ENCODE results near the gene ROBO2. TPM values are rescaled to one million over a fixed set of nuclear protein-coding genes. Genes with fewer than 3 reads are reported as not detected.

The ROBO2 gene
- total RNA-seq, 1 donor from 2014 or later = 2.9 TPM

GRCh38 chr3:77566055-77566454, 526.2 kb downstream of the ROBO2 start:
- Histone ChIP-seq H3K9me3 (no peaks in the 10 kb centered on the region), H3K36me3 (no peaks in the 10 kb centered on the region), H3K27ac (no peak overlapping the region), H3K4me1 (no peaks in the 10 kb centered on the region), H3K4me3 (no peak overlapping the region), H3K27me3 (no peaks in the 10 kb centered on the region)
- DNase-seq (ENCODE audit: low spot score in 2 of 2) = no peak
- TF ChIP-seq, protein P1, sequence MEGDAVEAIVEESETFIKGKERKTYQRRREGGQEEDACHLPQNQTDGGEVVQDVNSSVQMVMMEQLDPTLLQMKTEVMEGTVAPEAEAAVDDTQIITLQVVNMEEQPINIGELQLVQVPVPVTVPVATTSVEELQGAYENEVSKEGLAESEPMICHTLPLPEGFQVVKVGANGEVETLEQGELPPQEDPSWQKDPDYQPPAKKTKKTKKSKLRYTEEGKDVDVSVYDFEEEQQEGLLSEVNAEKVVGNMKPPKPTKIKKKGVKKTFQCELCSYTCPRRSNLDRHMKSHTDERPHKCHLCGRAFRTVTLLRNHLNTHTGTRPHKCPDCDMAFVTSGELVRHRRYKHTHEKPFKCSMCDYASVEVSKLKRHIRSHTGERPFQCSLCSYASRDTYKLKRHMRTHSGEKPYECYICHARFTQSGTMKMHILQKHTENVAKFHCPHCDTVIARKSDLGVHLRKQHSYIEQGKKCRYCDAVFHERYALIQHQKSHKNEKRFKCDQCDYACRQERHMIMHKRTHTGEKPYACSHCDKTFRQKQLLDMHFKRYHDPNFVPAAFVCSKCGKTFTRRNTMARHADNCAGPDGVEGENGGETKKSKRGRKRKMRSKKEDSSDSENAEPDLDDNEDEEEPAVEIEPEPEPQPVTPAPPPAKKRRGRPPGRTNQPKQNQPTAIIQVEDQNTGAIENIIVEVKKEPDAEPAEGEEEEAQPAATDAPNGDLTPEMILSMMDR (IDR thresholded peaks at IDR 0.05) = no peak
- intact Hi-C loops (cut with DNase I) = no loop called here

- no peak for DNase-seq (ENCODE audit: low spot score in 2 of 2)
- H3K4me1 ChIP-seq = no peaks in the 10 kb centered on the region
- no peaks in the 10 kb centered on the region for H3K27me3 ChIP-seq
- intact Hi-C loops (cut with DNase I) = no loop called here
- TF ChIP-seq, protein P1 (IDR thresholded peaks at IDR 0.05) = no peak
- H3K27ac ChIP-seq = no peak overlapping the region
- no peak overlapping the region for H3K4me3 ChIP-seq
- H3K9me3 ChIP-seq = no peaks in the 10 kb centered on the region
- H3K36me3 ChIP-seq = no peaks in the 10 kb centered on the region
These were observed 532.2 kb downstream of the ROBO2 start for GRCh38 chr3:77571971-77572715.

GRCh38 chr3:77577264-77577663, 537.4 kb downstream of the ROBO2 start:
- intact Hi-C loops (cut with DNase I) = no loop called here
- TF ChIP-seq, protein P1 (IDR thresholded peaks at IDR 0.05) = no peak
- H3K4me1 ChIP-seq = no peaks in the 10 kb centered on the region

DNA sequence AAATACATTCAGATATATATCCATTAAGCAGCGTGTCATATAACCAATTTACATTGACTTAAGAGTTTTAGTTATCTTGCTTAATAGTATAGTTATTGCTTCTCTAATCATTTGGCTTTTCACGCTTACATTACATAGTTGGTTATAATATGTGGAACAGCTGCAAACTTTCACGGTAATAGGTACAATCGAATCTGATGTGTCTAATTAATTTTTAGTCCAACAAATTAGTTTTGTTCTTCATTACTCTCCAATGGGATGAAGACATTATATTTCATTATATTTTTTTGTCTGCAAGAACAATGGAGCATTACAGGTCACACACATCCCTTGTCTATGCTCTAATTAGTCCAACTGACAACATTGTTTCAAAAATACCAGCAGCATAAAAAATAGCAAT, 546.3 kb downstream of the ROBO2 start:
- TF ChIP-seq, protein P1 (IDR thresholded peaks at IDR 0.05) = no peak
- intact Hi-C loops (cut with DNase I) = no loop called here
- H3K4me3 ChIP-seq = no peak overlapping the region

More at GRCh38 chr3:77577264-77577663, 537.4 kb downstream of the ROBO2 start:
- no peaks in the 10 kb centered on the region for H3K36me3 ChIP-seq
- no peak for DNase-seq (ENCODE audit: low spot score in 2 of 2)
- H3K9me3 ChIP-seq = no peaks in the 10 kb centered on the region
- H3K27me3 ChIP-seq = no peaks in the 10 kb centered on the region
- H3K4me3 ChIP-seq = no peak overlapping the region
- no peak overlapping the region for H3K27ac ChIP-seq

GRCh38 chr3:77588863-77589262, 549.0 kb downstream of the ROBO2 start:
- TF ChIP-seq, protein P1 (IDR thresholded peaks at IDR 0.05) = no peak
- no peaks in the 10 kb centered on the region for H3K9me3 ChIP-seq
- no peak overlapping the region for H3K27ac ChIP-seq
- no peaks in the 10 kb centered on the region for H3K36me3 ChIP-seq
- H3K27me3 ChIP-seq = no peaks in the 10 kb centered on the region
- DNase-seq (ENCODE audit: low spot score in 2 of 2) = no peak
- intact Hi-C loops (cut with DNase I) = no loop called here
- no peaks in the 10 kb centered on the region for H3K4me1 ChIP-seq
- H3K4me3 ChIP-seq = no peak overlapping the region

More for the DNA sequence above, 546.3 kb downstream of the ROBO2 start:
- Histone ChIP-seq H3K27me3 (no peaks in the 10 kb centered on the region), H3K4me1 (no peaks in the 10 kb centered on the region), H3K27ac (no peak overlapping the region), H3K9me3 (no peaks in the 10 kb centered on the region), H3K36me3 (no peaks in the 10 kb centered on the region)
- no peak for DNase-seq (ENCODE audit: low spot score in 2 of 2)

Measured in ascending aorta (tissue), 2 donors.